Right lobe of liver (tissue), 6 donors: Measurements from ENCODE around the gene LZTFL1. TPM values are rescaled to one million over a fixed set of nuclear protein-coding genes. Genes with fewer than 3 reads are reported as not detected.

ENCODE experiments used
- ATAC-seq, 4 donors: fragments of 200-7000 bp; cut with Tn5 transposase; one replicate each; pipeline ENCODE4 v1.9.1; 2020; ENCODE audit warnings: mild to moderate bottlenecking in 4 of 4, moderate library complexity in 4 of 4
- DNase-seq, 3 donors: peaks; one replicate each; pipeline ENCODE4 v3.0.0-alpha.2; 2020
- H3K27ac ChIP-seq, 3 donors: fragments of 200-600 bp; one replicate each; pipeline ENCODE4 v1.8.0; 2022
- H3K27me3 ChIP-seq, 2 donors: fragments of 200-600 bp; one replicate each; pipeline ENCODE4 v1.8.0; 2022
- H3K36me3 ChIP-seq, 4 donors: fragments of 200-600 bp; sonication (generic) in 1 of 4; one replicate each; pipeline versions ENCODE4 v1.5.1 to v1.8.0; 2017 to 2022; ENCODE audit warnings: control low read depth in 1 of 4
- H3K4me1 ChIP-seq, 4 donors: fragments of 200-600 bp; sonication (generic) in 1 of 4; one replicate each; pipeline versions ENCODE4 v1.5.1 to v1.8.0; 2017 to 2022; ENCODE audit warnings: control low read depth in 1 of 4
- H3K4me3 ChIP-seq, 3 donors: fragments of 200-600 bp; one replicate each; pipeline ENCODE4 v1.8.0; 2022
- H3K9me3 ChIP-seq, 4 donors: fragments of 200-600 bp; sonication (generic) in 1 of 4; one replicate each; pipeline versions ENCODE4 v1.5.1 to v1.8.0; 2017 to 2022; ENCODE audit warnings: control low read depth in 1 of 4
- POLR2A ChIP-seq: fragments of 450-650 bp; IDR thresholded peaks from one replicate; pipeline ENCODE4 v1.6.1; 2017; ENCODE audit warnings: antibody characterized with exemption, mild to moderate bottlenecking
- WGBS: methylation state at CpG from one replicate; pipeline ENCODE4 v1.1.6; 2018; ENCODE audit warnings: low coverage, low lambda C conversion rate; ENCODE audit not compliant: insufficient coverage; ENCODE audit errors: missing lambda C conversion rate; 5-methylcytosine and 5-hydroxymethylcytosine counted together
- intact Hi-C, 2 donors: fragments of 100-400 bp; cut with DNase I; formaldehyde crosslinking; loops; one replicate each; pipeline versions ENCODE4 v1.11.2 to v1.14.1; 2022
- total RNA-seq, 6 experiments: library from RNA; depleted of rRNA in 2 of 6; stranded (reverse); fragments of >200 nt in 2 of 6; fragmentation: NEBNext Ultra II Directional in 3 of 6; extraction: Animal tissue kit (Norgen Biotek cat#: 25700) in 3 of 6; gene quantifications; one replicate each; pipeline versions ENCODE4 v1.1.0 to v1.2.4, GENCODE V29; 2016 to 2023
- TF ChIP-seq, protein P1 (sequence below), 4 donors: fragments of 200-600 bp in 3 of 4; fragments of 450-650 bp in 1 of 4; IDR thresholded peaks; one replicate each; pipeline versions ENCODE4 v1.5.1 to v1.8.0; 2016 to 2022; ENCODE audit warnings: antibody characterized with exemption in 4 of 4, mild to moderate bottlenecking in 2 of 4
- donor health status: DM: no; HTN: yes; CAD: no.
- donor health status: DM: no; HTN: no; CAD: no.
- donor health status: DM: no; HTN: no; CAD: no.
- donor health status: DM: no; HTN: yes; CAD: no.
- donor health status: DM: no; HTN: yes; CAD: no.

LZTFL1 gene
- total RNA-seq, 6 experiments from 2014 or later: 2.6 to 12.8 (median 6.0) TPM

DNA sequence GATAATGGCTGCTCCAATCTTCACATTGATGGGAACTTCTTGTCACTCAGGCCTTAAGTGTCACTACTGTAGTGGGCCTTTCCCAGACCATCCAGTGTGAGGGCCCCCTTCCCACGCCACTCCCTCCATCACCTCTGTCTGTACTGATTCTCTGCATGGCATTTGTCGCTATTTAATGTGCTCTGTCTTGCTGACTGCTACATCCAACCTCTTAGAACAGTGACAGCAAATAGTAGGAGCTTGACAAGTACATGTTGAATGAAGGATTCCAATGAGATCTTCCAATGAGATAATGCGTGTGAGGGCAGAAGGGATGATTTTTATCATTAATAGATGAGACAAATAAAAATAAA is 38.8 kb upstream of the LZTFL1 start:
- Histone ChIP-seq H3K4me3 (no peak overlapping the region), H3K27ac (no peak overlapping the region), H3K27me3 (no peaks in the 10 kb centered on the region), H3K4me1 (no peaks in the 10 kb centered on the region), H3K36me3 (no peaks in the 10 kb centered on the region), H3K9me3 (no peaks in the 10 kb centered on the region)
- TF ChIP-seq, protein P1, sequence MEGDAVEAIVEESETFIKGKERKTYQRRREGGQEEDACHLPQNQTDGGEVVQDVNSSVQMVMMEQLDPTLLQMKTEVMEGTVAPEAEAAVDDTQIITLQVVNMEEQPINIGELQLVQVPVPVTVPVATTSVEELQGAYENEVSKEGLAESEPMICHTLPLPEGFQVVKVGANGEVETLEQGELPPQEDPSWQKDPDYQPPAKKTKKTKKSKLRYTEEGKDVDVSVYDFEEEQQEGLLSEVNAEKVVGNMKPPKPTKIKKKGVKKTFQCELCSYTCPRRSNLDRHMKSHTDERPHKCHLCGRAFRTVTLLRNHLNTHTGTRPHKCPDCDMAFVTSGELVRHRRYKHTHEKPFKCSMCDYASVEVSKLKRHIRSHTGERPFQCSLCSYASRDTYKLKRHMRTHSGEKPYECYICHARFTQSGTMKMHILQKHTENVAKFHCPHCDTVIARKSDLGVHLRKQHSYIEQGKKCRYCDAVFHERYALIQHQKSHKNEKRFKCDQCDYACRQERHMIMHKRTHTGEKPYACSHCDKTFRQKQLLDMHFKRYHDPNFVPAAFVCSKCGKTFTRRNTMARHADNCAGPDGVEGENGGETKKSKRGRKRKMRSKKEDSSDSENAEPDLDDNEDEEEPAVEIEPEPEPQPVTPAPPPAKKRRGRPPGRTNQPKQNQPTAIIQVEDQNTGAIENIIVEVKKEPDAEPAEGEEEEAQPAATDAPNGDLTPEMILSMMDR (IDR thresholded peaks at IDR 0.05): no peak
- TF ChIP-seq POLR2A: no peak
- 79% methylated on average over 3 of the region's 3 CpGs for WGBS
- intact Hi-C loops: no loop called here
- ATAC-seq (no peak), DNase-seq (no peak)

DNA sequence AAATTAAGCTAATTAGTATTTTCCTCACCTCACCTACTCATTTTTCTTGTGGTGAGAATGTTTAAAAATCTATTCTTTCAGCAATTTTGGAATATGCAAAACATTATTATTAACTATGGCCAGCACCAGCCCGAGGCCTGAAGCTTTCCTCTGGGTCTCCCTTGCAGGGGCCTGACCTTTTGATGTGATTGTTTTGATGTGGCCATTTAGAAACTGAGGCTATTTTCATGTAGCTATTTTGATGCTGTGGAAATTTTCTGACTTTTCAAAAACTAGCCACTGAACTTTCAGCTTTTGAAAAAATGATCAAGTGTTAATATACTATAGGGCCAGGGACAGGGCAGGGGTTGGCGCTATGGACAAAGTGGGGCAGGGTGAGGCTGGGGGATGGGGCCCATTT is 36.2 kb upstream of the LZTFL1 start:
- H3K36me3 ChIP-seq: no peaks in the 10 kb centered on the region
- 58% methylated on average over 2 of the region's 2 CpGs for WGBS
- DNase-seq (no peak), ATAC-seq (no peak)
- no peak overlapping the region for H3K4me3 ChIP-seq
- no peak overlapping the region for H3K27ac ChIP-seq
- H3K27me3 ChIP-seq: no peaks in the 10 kb centered on the region
- H3K9me3 ChIP-seq: no peaks in the 10 kb centered on the region
- no peaks in the 10 kb centered on the region for H3K4me1 ChIP-seq
- TF ChIP-seq, protein P1 (IDR thresholded peaks at IDR 0.05): no peak
- no peak for TF ChIP-seq POLR2A
- intact Hi-C loops: no loop called here

DNA sequence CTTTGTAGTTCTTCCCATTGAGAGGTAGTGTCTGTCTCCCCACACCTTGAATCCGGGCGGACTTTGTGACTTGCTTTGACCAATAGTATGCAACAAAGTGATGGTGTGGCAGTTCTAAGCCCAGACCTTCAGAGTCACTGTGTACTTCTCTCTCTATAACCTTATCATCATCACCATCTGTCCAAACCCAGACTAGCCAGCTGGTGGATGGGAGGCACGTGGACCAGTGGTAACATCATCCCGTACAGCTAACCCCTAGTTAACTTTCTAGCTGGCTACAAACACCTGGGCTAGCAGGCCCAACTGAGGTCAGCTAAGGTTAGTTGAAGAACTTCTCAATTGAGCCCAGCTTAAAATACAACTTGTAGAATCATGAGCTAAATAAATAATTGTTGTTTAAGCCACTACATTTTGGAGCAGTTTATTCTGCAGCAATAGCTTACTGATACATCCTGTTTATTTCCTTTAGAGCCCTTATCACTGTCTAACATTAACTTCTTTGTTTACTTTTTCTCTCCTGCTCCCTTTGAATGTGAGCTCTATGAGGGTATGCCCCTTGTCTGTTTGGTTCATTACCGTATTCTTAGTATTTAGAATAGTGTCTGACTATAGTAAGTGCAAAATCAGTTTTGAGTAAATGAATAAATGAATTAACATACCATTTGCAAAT is 32.9 kb upstream of the LZTFL1 start:
- no peak for DNase-seq
- TF ChIP-seq POLR2A: no peak
- TF ChIP-seq, protein P1 (IDR thresholded peaks at IDR 0.05): no peak
- 88% methylated on average over 5 of the region's 5 CpGs for WGBS
- no peak overlapping the region for H3K4me3 ChIP-seq
- no peaks in the 10 kb centered on the region for H3K4me1 ChIP-seq
- no peaks in the 10 kb centered on the region for H3K27me3 ChIP-seq
- ATAC-seq: no peak
- intact Hi-C loops: no loop called here
- no peaks in the 10 kb centered on the region for H3K9me3 ChIP-seq
- H3K27ac ChIP-seq: no peak overlapping the region
- no peaks in the 10 kb centered on the region for H3K36me3 ChIP-seq

DNA sequence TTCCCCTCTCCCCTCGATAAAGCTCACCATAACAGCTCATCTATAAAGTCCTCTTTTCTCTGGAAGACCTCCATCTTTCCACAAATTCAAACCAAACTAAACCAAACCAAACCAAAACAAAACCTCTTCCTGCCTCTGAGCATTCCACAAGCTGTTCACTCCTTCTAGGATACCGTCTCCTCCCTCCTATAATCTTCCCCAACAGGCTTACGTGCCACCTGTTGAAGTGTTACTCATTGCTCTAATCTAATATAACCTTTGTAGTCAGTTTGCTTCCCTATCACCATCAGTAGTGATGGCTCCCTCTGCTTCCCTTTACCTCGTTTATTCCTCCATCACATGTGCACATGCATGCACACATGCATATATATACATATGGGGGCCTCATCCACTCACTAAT is 31.7 kb upstream of the LZTFL1 start:
- Histone ChIP-seq H3K9me3 (no peaks in the 10 kb centered on the region), H3K36me3 (no peaks in the 10 kb centered on the region), H3K27me3 (no peaks in the 10 kb centered on the region), H3K4me1 (no peaks in the 10 kb centered on the region), H3K4me3 (no peak overlapping the region), H3K27ac (no peak overlapping the region)
- DNase-seq (no peak), ATAC-seq (no peak)
- WGBS: 90% methylated on average over 4 of the region's 4 CpGs
- intact Hi-C loops: no loop called here
- TF ChIP-seq, protein P1 (IDR thresholded peaks at IDR 0.05): no peak
- no peak for TF ChIP-seq POLR2A

DNA sequence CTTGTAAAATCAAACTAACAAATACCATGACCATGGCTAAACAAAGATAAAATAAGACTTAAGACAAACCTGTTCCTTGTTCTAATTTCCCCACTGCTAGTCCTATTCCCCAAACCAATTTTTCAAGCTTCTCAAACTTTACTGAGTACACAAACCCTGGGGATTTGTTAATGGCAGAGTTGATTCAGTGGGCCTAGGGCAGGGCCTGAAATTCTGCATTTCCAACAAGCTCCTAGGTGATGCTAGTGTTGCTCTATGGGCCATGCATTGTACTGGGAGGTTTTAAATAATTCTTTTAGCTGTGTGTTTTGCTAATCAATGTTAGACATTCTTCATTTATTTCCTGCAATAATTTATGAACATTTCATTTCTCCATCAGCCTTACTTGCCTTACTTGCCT is 31.1 kb upstream of the LZTFL1 start:
- no peak for DNase-seq
- no peak for TF ChIP-seq POLR2A
- TF ChIP-seq, protein P1 (IDR thresholded peaks at IDR 0.05): no peak
- ATAC-seq: no peak
- intact Hi-C loops: no loop called here
- no peak overlapping the region for H3K27ac ChIP-seq
- H3K36me3 ChIP-seq: no peaks in the 10 kb centered on the region
- H3K4me1 ChIP-seq: no peaks in the 10 kb centered on the region
- no peak overlapping the region for H3K4me3 ChIP-seq
- no peaks in the 10 kb centered on the region for H3K9me3 ChIP-seq
- H3K27me3 ChIP-seq: no peaks in the 10 kb centered on the region
